Glutamatergic neuron (in vitro differentiated cells): ENCODE data around the gene DOCK1. TPM values are rescaled to one million over a fixed set of nuclear protein-coding genes. Genes with fewer than 3 reads are reported as not detected.

Source experiments
- DNase-seq: peaks from one replicate; pipeline ENCODE4 v3.0.0; 2022
- H3K27ac Mint-ChIP-seq: one replicate; pipeline ENCODE4 v1.8.0; 2020; ENCODE audit warnings: mild to moderate bottlenecking, mixed read lengths, inconsistent platforms; ENCODE audit not compliant: unreplicated experiment
- H3K27me3 Mint-ChIP-seq: one replicate; pipeline ENCODE4 v1.8.0; 2020; ENCODE audit warnings: mild to moderate bottlenecking, moderate library complexity, mixed read lengths, inconsistent platforms; ENCODE audit not compliant: unreplicated experiment
- H3K36me3 Mint-ChIP-seq: one replicate; pipeline ENCODE4 v1.8.0; 2020; ENCODE audit warnings: mild to moderate bottlenecking, mixed read lengths, inconsistent platforms; ENCODE audit not compliant: unreplicated experiment
- H3K4me1 Mint-ChIP-seq: one replicate; pipeline ENCODE4 v1.8.0; 2020; ENCODE audit warnings: mild to moderate bottlenecking, low read depth, mixed read lengths, inconsistent platforms; ENCODE audit not compliant: unreplicated experiment
- H3K4me3 Mint-ChIP-seq: one replicate; pipeline ENCODE4 v1.8.0; 2020; ENCODE audit warnings: mild to moderate bottlenecking, mixed read lengths, inconsistent platforms; ENCODE audit not compliant: unreplicated experiment
- H3K9me3 Mint-ChIP-seq: one replicate; pipeline ENCODE4 v1.8.0; 2020; ENCODE audit warnings: mild to moderate bottlenecking, moderate library complexity, mixed read lengths, inconsistent platforms; ENCODE audit not compliant: unreplicated experiment
- total RNA-seq: library from RNA; stranded (reverse); fragmentation: NEBNext Ultra II Directional; extraction: Animal tissue kit (Norgen Biotek cat#: 25700); gene quantifications from one replicate; pipeline ENCODE4 v1.2.1, GENCODE V29; 2021; ENCODE audit not compliant: unreplicated experiment
- TF ChIP-seq, protein P1 (sequence below): fragments of 200-600 bp; sonication (generic); IDR thresholded peaks from one replicate; pipeline ENCODE4 v1.5.0; 2021; ENCODE audit not compliant: partially characterized antibody, unreplicated experiment

Gene DOCK1
- total RNA-seq, 1 donor from 2014 or later: 19.7 TPM

DNA sequence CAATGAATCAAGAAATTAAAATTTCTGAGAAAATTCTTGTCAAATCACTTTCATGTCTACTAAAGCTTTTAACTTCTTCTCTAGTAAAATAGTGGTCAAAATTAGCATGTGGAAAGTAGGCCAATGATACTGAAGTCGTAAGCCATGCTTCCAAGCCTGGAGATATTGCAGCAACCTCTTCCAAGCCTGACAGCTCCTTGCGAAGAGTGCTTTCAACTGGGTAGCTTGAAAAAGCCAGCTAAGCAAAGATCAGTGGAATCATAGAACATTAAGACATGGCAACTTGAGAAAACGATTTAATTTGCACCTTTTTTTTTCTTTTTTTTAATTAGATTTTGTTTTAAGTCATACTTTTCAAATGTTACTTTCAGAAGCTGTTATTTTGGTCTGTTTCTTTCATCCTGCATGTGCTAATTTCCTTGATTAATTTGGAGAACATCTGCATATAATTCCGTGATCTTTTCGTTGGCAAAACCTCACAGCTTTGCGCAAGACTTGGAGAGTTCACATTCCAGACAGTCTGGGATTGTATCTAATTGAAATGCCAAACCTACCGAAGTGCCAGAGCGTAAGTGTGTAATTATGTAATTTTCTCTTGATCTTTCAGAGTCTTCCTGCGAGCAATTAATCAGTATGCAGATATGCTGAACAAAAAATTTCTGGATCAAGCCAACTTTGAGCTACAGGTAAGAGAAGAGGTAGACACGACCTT lies 433.3 kb downstream of the DOCK1 start:
- Mint-ChIP-seq H3K4me1 (peaks cover 30% of the 10 kb centered on the region), H3K4me3 (no peak overlapping the region), H3K27ac (peak overlapping the region; percentile 13), H3K36me3 (no peaks in the 10 kb centered on the region), H3K27me3 (peaks cover 4% of the 10 kb centered on the region), H3K9me3 (peaks cover 8% of the 10 kb centered on the region)
- no peak for DNase-seq
- TF ChIP-seq, protein P1, sequence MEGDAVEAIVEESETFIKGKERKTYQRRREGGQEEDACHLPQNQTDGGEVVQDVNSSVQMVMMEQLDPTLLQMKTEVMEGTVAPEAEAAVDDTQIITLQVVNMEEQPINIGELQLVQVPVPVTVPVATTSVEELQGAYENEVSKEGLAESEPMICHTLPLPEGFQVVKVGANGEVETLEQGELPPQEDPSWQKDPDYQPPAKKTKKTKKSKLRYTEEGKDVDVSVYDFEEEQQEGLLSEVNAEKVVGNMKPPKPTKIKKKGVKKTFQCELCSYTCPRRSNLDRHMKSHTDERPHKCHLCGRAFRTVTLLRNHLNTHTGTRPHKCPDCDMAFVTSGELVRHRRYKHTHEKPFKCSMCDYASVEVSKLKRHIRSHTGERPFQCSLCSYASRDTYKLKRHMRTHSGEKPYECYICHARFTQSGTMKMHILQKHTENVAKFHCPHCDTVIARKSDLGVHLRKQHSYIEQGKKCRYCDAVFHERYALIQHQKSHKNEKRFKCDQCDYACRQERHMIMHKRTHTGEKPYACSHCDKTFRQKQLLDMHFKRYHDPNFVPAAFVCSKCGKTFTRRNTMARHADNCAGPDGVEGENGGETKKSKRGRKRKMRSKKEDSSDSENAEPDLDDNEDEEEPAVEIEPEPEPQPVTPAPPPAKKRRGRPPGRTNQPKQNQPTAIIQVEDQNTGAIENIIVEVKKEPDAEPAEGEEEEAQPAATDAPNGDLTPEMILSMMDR: no peak

DNA sequence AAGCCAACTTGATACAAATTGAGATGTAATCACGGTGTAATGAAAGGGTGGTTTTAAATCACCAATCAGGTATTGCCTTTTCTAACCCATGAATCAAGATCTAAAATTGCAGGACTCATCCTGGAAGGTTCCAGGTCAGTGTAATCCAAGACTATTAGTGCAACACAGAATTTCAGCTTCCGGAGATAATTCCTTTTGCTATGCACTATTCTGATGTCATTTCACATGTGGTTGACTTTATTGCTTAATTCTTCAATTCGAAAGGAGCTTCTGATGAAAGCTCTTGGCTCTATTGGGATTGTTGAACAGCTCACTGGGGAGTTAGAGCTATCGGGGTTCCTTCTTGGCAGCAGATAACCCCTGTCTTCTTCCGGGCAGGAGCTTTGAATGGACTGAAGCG lies 438.6 kb downstream of the DOCK1 start:
- no peak for DNase-seq
- H3K4me1 Mint-ChIP-seq: peaks cover 22% of the 10 kb centered on the region

DNA sequence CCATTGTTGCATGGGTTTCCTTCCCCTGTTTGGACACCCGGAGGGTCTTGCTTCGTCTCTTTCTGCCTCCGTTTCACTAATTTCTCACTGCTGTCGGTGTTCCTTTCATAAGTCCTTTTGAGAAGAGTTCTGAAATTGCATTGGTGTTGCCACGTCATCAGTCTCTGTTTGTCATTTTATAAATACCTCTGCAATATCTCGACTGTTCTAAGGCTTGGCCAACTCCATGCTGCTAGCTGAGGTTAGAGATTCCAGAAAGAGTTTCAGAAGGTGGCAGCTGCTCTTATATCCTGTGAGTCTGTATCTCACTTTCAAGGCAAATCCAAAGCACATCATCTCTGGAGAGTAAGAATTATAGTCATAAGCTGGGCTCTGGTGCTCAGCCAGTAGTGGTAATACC lies 439.1 kb downstream of the DOCK1 start:
- Mint-ChIP-seq H3K36me3 (no peaks in the 10 kb centered on the region), H3K27ac (no peak overlapping the region), H3K27me3 (peaks cover 5% of the 10 kb centered on the region), H3K4me3 (no peak overlapping the region), H3K4me1 (peaks cover 17% of the 10 kb centered on the region), H3K9me3 (peaks cover 4% of the 10 kb centered on the region)
- TF ChIP-seq, protein P1: no peak
- DNase-seq: no peak

More for the DNA sequence above, 438.6 kb downstream of the DOCK1 start:
- Mint-ChIP-seq H3K4me3 (no peak overlapping the region), H3K9me3 (peaks cover 8% of the 10 kb centered on the region), H3K27ac (no peak overlapping the region), H3K36me3 (no peaks in the 10 kb centered on the region), H3K27me3 (peaks cover 5% of the 10 kb centered on the region)
- TF ChIP-seq, protein P1: no peak

DNA sequence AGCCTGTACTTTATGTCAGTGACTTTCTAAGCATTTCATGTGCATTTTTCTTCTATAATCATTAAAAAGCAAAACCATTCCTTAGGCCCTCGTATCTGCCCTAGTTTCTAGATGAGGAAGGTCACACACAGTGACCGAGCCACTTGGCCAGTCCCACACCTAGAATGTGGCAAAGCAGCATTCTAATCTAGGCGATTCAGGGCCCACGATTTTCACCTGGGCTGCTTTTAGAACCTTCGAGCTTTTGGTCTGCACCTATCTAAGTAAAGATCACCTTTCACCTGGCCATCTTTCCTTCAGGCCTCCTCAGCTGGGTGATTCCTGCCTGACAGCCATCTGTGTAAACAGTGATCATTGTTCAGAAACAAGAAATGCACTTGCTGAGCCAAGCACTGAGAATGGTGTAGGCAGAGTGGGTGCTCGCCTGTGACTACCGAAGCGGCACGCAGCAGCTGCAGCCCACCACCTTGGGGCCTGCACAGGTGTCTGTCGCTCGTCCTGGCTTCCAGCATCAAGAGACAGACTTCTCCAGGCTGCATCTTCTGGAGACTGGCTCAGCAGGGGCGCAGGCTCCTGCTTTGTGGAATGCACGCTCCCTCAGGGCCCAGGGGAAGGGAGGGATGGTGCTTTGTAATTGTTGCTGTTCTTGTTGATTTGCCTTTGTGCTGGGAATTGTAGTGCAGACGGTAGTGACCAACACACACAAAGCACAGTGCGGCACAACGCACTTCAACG lies 440.2 kb downstream of the DOCK1 start:
- no peaks in the 10 kb centered on the region for H3K36me3 Mint-ChIP-seq
- H3K27me3 Mint-ChIP-seq: peaks cover 3% of the 10 kb centered on the region
- H3K4me3 Mint-ChIP-seq: no peak overlapping the region

More for the DNA sequence above, 440.2 kb downstream of the DOCK1 start:
- Mint-ChIP-seq H3K27ac (peak overlapping the region; percentile 22), H3K9me3 (peaks cover 1% of the 10 kb centered on the region), H3K4me1 (peaks cover 11% of the 10 kb centered on the region)
- no peak for DNase-seq
- TF ChIP-seq, protein P1: no peak
